ENCODE measurements around the gene FAM83F. TPM values are rescaled to one million over a fixed set of nuclear protein-coding genes. Genes with fewer than 3 reads are reported as not detected.

FAM83F gene
- total and polyA plus RNA-seq, 2 donors (not counting 1 experiment from before 2014, with no cell fraction given) = not detected

GRCh38 chr22:40039482-40040115, 44.8 kb downstream of the FAM83F start:
- TF ChIP-seq CTCF (conservative IDR thresholded peaks at IDR 0.05 in 1 of 2, IDR thresholded peaks at IDR 0.05 in 1 of 2; ENCODE audit: low read depth in 1 of 2, low read length in 2 of 2) (no peak), EZH2 (IDR thresholded peaks at IDR 0.05; ENCODE audit: low read length, missing control alignments) (no peak)
- H4K20me1 ChIP-seq (ENCODE audit: control insufficient read depth, extremely low read depth, insufficient read depth, low read length) = no peaks in the 10 kb centered on the region
- no peak overlapping the region for H3K4me2 ChIP-seq (ENCODE audit: extremely low read depth, insufficient read depth, low read length)
- peaks cover 5% of the 10 kb centered on the region for H3K4me1 ChIP-seq (ENCODE audit: control insufficient read depth, extremely low read depth, insufficient read depth, low read length)
- no peak overlapping the region for H3K9ac ChIP-seq (ENCODE audit: insufficient read depth, low read length)
- H3K27ac ChIP-seq (ENCODE audit: insufficient read depth, low read length) = no peak overlapping the region
- H3K79me2 ChIP-seq (ENCODE audit: control insufficient read depth, insufficient read depth, low read length) = no peaks in the 10 kb centered on the region
- no peaks in the 10 kb centered on the region for H3K36me3 ChIP-seq (ENCODE audit: control insufficient read depth, insufficient read depth, low read length)
- DNase-seq (ENCODE audit: low read depth in 2 of 2) = no peak
- H3K27me3 ChIP-seq (ENCODE audit: control insufficient read depth, insufficient read depth, low read length) = peaks cover 11% of the 10 kb centered on the region
- no peak overlapping the region for H2AFZ ChIP-seq (ENCODE audit: low read length)
- no peak overlapping the region for H3K4me3 ChIP-seq (replicated peaks in 1 of 4; ENCODE audit: control extremely low read depth in 1 of 4, insufficient read depth in 1 of 4, low read depth in 3 of 4, low read length in 4 of 4)
- H3K9me3 ChIP-seq (ENCODE audit: control insufficient read depth, insufficient read depth, low read depth, low read length) = no peaks in the 10 kb centered on the region

GRCh38 chr22:40040927-40041326, 46.2 kb downstream of the FAM83F start:
- Histone ChIP-seq H3K27ac (ENCODE audit: insufficient read depth, low read length) (no peak overlapping the region), H3K27me3 (ENCODE audit: control insufficient read depth, insufficient read depth, low read length) (peaks cover 11% of the 10 kb centered on the region), H3K4me2 (ENCODE audit: extremely low read depth, insufficient read depth, low read length) (no peak overlapping the region)

More at GRCh38 chr22:40040927-40041326, 46.2 kb downstream of the FAM83F start:
- Histone ChIP-seq H3K9ac (ENCODE audit: insufficient read depth, low read length) (no peak overlapping the region), H4K20me1 (ENCODE audit: control insufficient read depth, extremely low read depth, insufficient read depth, low read length) (no peaks in the 10 kb centered on the region), H3K79me2 (ENCODE audit: control insufficient read depth, insufficient read depth, low read length) (no peaks in the 10 kb centered on the region), H3K36me3 (ENCODE audit: control insufficient read depth, insufficient read depth, low read length) (no peaks in the 10 kb centered on the region), H2AFZ (ENCODE audit: low read length) (no peak overlapping the region), H3K9me3 (ENCODE audit: control insufficient read depth, insufficient read depth, low read depth, low read length) (no peaks in the 10 kb centered on the region), H3K4me3 (replicated peaks in 1 of 4; ENCODE audit: control extremely low read depth in 1 of 4, insufficient read depth in 1 of 4, low read depth in 3 of 4, low read length in 4 of 4) (no peak overlapping the region), H3K4me1 (ENCODE audit: control insufficient read depth, extremely low read depth, insufficient read depth, low read length) (peaks cover 5% of the 10 kb centered on the region)
- TF ChIP-seq CTCF (conservative IDR thresholded peaks at IDR 0.05 in 1 of 2, IDR thresholded peaks at IDR 0.05 in 1 of 2; ENCODE audit: low read depth in 1 of 2, low read length in 2 of 2) (no peak), EZH2 (IDR thresholded peaks at IDR 0.05; ENCODE audit: low read length, missing control alignments) (no peak)
- peak in 1 of 2 donors; percentile 79 for DNase-seq (ENCODE audit: low read depth in 2 of 2)
